ENCODE data around the gene OXTR. TPM values are rescaled to one million over a fixed set of nuclear protein-coding genes. Genes with fewer than 3 reads are reported as not detected.

OXTR gene
- total RNA-seq, 1 experiment from 2014 or later, result 4.6 TPM

DNA sequence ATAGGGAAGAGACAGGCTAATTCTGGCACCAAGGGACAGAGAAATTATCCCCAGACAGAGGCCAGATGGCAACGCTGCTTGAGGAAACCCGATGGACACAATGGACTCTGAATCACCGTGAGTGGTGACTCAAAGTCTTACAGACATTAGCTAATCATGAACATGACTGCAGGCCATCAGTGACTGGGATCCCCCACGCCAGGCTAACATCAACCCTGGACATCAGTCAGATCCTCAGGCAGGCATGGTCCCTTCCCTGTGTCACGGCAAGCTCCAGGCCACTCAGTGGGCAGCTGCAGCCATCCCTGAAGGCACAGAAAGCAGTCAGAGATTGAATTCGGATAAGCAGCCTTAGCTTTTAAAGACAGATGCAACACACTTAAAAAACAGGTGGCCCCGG lies 23.8 kb upstream of the OXTR start:
- CTCF ChIA-PET, result no interaction called here
- Mint-ChIP-seq H3K4me3 (ENCODE audit: unreplicated experiment) (no peak overlapping the region), H3K27me3 (ENCODE audit: insufficient read depth, unreplicated experiment) (no peaks in the 10 kb centered on the region), H3K36me3 (ENCODE audit: insufficient read depth, unreplicated experiment) (no peaks in the 10 kb centered on the region), H3K9me3 (ENCODE audit: unreplicated experiment) (no peaks in the 10 kb centered on the region), H3K4me1 (ENCODE audit: low read depth, unreplicated experiment) (no peaks in the 10 kb centered on the region), H3K27ac (ENCODE audit: unreplicated experiment) (no peak overlapping the region)
- DNase-seq, result no peak
- intact Hi-C loops (cut with micrococcal nuclease; ENCODE audit: unreplicated experiment), result no loop called here
- TF ChIP-seq, protein P1, sequence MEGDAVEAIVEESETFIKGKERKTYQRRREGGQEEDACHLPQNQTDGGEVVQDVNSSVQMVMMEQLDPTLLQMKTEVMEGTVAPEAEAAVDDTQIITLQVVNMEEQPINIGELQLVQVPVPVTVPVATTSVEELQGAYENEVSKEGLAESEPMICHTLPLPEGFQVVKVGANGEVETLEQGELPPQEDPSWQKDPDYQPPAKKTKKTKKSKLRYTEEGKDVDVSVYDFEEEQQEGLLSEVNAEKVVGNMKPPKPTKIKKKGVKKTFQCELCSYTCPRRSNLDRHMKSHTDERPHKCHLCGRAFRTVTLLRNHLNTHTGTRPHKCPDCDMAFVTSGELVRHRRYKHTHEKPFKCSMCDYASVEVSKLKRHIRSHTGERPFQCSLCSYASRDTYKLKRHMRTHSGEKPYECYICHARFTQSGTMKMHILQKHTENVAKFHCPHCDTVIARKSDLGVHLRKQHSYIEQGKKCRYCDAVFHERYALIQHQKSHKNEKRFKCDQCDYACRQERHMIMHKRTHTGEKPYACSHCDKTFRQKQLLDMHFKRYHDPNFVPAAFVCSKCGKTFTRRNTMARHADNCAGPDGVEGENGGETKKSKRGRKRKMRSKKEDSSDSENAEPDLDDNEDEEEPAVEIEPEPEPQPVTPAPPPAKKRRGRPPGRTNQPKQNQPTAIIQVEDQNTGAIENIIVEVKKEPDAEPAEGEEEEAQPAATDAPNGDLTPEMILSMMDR (IDR thresholded peaks at IDR 0.05; ENCODE audit: insufficient read depth in 1 of 2, low read depth in 1 of 2, low read length in 1 of 2, severe bottlenecking in 1 of 2, unreplicated experiment in 1 of 2), result no peak
- Histone ChIP-seq H3K36me3 (ENCODE audit: control insufficient read depth, insufficient read depth, low read length) (no peaks in the 10 kb centered on the region), H3K27me3 (replicated peaks; ENCODE audit: control insufficient read depth, insufficient read depth, low read length) (no peaks in the 10 kb centered on the region), H3K9me3 (no peaks in the 10 kb centered on the region), H3K4me3 (ENCODE audit: low read depth, low read length) (no peak overlapping the region), H3K4me1 (no peaks in the 10 kb centered on the region)
- POLR2A ChIA-PET, result no interaction called here
- BruUV-seq (replicated peaks), result no TSS peak

DNA sequence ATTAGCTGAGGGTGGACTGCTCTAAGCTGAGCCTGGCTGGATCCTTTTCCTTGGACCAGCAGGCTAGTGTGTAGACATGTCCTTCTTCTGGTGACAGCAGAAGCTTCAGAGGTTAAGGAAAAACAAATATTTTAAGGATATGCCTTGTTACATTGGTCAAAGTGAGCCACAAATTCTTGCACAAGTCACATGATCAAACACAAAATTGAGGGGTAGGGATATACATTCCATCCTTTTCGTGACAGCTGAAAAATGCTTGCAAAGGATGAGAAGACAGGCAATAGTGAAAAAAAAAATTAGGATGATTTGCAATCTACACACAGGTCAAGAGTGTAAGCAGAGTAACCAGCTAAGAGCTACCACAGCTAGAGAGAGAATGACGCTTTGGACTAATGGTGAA lies 21.1 kb upstream of the OXTR start:
- H3K27me3 Mint-ChIP-seq (ENCODE audit: insufficient read depth, unreplicated experiment), result no peaks in the 10 kb centered on the region
- intact Hi-C loops (cut with micrococcal nuclease; ENCODE audit: unreplicated experiment), result no loop called here
- POLR2A ChIA-PET, result no interaction called here
- no peaks in the 10 kb centered on the region for H3K4me1 Mint-ChIP-seq (ENCODE audit: low read depth, unreplicated experiment)
- H3K4me3 Mint-ChIP-seq (ENCODE audit: unreplicated experiment), result no peak overlapping the region
- no peak for DNase-seq
- Histone ChIP-seq H3K36me3 (ENCODE audit: control insufficient read depth, insufficient read depth, low read length) (no peaks in the 10 kb centered on the region), H3K4me3 (ENCODE audit: low read depth, low read length) (no peak overlapping the region), H3K27me3 (replicated peaks; ENCODE audit: control insufficient read depth, insufficient read depth, low read length) (no peaks in the 10 kb centered on the region), H3K9me3 (no peaks in the 10 kb centered on the region), H3K4me1 (no peaks in the 10 kb centered on the region)
- no peak overlapping the region for H3K27ac Mint-ChIP-seq (ENCODE audit: unreplicated experiment)
- TF ChIP-seq, protein P1 (IDR thresholded peaks at IDR 0.05; ENCODE audit: insufficient read depth in 1 of 2, low read depth in 1 of 2, low read length in 1 of 2, severe bottlenecking in 1 of 2, unreplicated experiment in 1 of 2), result no peak
- no peaks in the 10 kb centered on the region for H3K9me3 Mint-ChIP-seq (ENCODE audit: unreplicated experiment)
- no TSS peak for BruUV-seq (replicated peaks)
- CTCF ChIA-PET, result no interaction called here
- H3K36me3 Mint-ChIP-seq (ENCODE audit: insufficient read depth, unreplicated experiment), result no peaks in the 10 kb centered on the region

DNA sequence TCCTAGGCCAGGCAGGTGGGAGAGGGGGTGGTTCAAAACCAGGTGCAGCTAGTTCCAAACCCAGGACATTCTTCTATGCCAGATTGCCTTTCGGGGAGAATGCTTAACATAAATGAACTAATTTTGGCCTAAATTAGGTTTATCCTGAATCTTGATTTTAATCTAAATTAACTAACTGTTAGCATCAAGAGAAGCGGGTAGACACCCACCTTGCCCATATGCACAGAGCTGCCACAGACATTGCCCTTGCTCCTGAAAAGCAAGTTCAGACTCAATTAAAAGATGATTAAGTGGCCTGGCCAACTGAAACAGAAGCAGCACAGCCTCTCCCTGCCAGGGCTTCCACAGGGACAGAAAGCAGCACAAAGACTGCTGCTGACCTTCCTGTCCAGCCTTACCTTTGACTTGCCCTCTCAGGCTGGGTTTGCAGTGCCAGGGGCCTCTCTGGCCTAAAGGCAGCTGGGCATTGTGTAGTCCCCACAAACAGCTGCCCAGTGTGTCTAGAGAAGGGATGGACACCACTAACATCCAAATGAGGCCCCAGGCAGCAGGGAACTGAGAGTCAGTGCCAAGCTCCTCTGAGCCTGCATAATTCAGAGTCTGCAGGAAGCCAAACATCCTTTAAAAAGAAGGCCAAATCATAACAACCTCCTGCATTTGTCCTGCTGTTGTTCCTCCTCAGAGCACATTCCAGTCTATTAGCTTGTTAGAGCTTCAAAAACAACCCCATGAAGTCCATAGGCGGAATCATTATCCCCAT lies 15.4 kb upstream of the OXTR start:
- no TSS peak for BruUV-seq (replicated peaks)

More for the DNA sequence above, 15.4 kb upstream of the OXTR start:
- no peak overlapping the region for H3K4me3 ChIP-seq (ENCODE audit: low read depth, low read length)
- H3K9me3 Mint-ChIP-seq (ENCODE audit: unreplicated experiment), result no peaks in the 10 kb centered on the region
- no peak overlapping the region for H3K4me3 Mint-ChIP-seq (ENCODE audit: unreplicated experiment)
- H3K9me3 ChIP-seq, result no peaks in the 10 kb centered on the region
- TF ChIP-seq, protein P1 (IDR thresholded peaks at IDR 0.05; ENCODE audit: insufficient read depth in 1 of 2, low read depth in 1 of 2, low read length in 1 of 2, severe bottlenecking in 1 of 2, unreplicated experiment in 1 of 2), result no peak
- H3K27ac Mint-ChIP-seq (ENCODE audit: unreplicated experiment), result no peak overlapping the region
- no peaks in the 10 kb centered on the region for H3K27me3 Mint-ChIP-seq (ENCODE audit: insufficient read depth, unreplicated experiment)
- no peaks in the 10 kb centered on the region for H3K27me3 ChIP-seq (replicated peaks; ENCODE audit: control insufficient read depth, insufficient read depth, low read length)
- CTCF ChIA-PET, result no interaction called here
- intact Hi-C loops (cut with micrococcal nuclease; ENCODE audit: unreplicated experiment), result no loop called here
- no peaks in the 10 kb centered on the region for H3K36me3 ChIP-seq (ENCODE audit: control insufficient read depth, insufficient read depth, low read length)
- H3K4me1 ChIP-seq, result no peaks in the 10 kb centered on the region
- no peaks in the 10 kb centered on the region for H3K4me1 Mint-ChIP-seq (ENCODE audit: low read depth, unreplicated experiment)
- H3K36me3 Mint-ChIP-seq (ENCODE audit: insufficient read depth, unreplicated experiment), result no peaks in the 10 kb centered on the region
- no peak for DNase-seq
- POLR2A ChIA-PET, result no interaction called here
